ENCODE results near the gene COLQ. TPM values are rescaled to one million over a fixed set of nuclear protein-coding genes. Genes with fewer than 3 reads are reported as not detected.

COLQ gene
- total RNA-seq, 1 donor from 2014 or later = 9.9 TPM

GRCh38 chr3:15449489-15450224 is 71.8 kb downstream of the COLQ start:
- H3K36me3 Mint-ChIP-seq (ENCODE audit: insufficient read depth) = peaks cover 6% of the 10 kb centered on the region
- H3K4me1 Mint-ChIP-seq (ENCODE audit: low read depth) = no peaks in the 10 kb centered on the region
- H3K4me3 Mint-ChIP-seq (ENCODE audit: low read depth) = no peak overlapping the region
- no peaks in the 10 kb centered on the region for H3K27me3 Mint-ChIP-seq
- TF ChIP-seq CTCF (IDR thresholded peaks at IDR 0.05; ENCODE audit: unreplicated experiment) = no peak
- H3K27ac Mint-ChIP-seq = no peak overlapping the region
- no peak for DNase-seq (ENCODE audit: low spot score, unreplicated experiment)
- H3K9me3 Mint-ChIP-seq (ENCODE audit: low read depth) = no peaks in the 10 kb centered on the region

- Mint-ChIP-seq H3K4me3 (ENCODE audit: low read depth) (no peak overlapping the region), H3K36me3 (ENCODE audit: insufficient read depth) (peaks cover 11% of the 10 kb centered on the region), H3K27me3 (no peaks in the 10 kb centered on the region), H3K27ac (no peak overlapping the region), H3K9me3 (ENCODE audit: low read depth) (no peaks in the 10 kb centered on the region), H3K4me1 (ENCODE audit: low read depth) (no peaks in the 10 kb centered on the region)
- no peak for DNase-seq (ENCODE audit: low spot score, unreplicated experiment)
- no peak for TF ChIP-seq CTCF (IDR thresholded peaks at IDR 0.05; ENCODE audit: unreplicated experiment)
Measured at GRCh38 chr3:15443826-15444524, 77.5 kb downstream of the COLQ start.

GRCh38 chr3:15440891-15441290 is 80.6 kb downstream of the COLQ start:
- no peak for DNase-seq (ENCODE audit: low spot score, unreplicated experiment)
- TF ChIP-seq CTCF (IDR thresholded peaks at IDR 0.05; ENCODE audit: unreplicated experiment) = no peak
- no peaks in the 10 kb centered on the region for H3K9me3 Mint-ChIP-seq (ENCODE audit: low read depth)
- no peaks in the 10 kb centered on the region for H3K4me1 Mint-ChIP-seq (ENCODE audit: low read depth)
- no peaks in the 10 kb centered on the region for H3K27me3 Mint-ChIP-seq
- no peak overlapping the region for H3K27ac Mint-ChIP-seq
- no peak overlapping the region for H3K4me3 Mint-ChIP-seq (ENCODE audit: low read depth)
- peaks cover 17% of the 10 kb centered on the region for H3K36me3 Mint-ChIP-seq (ENCODE audit: insufficient read depth)

- H3K27ac Mint-ChIP-seq = no peak overlapping the region
- no peaks in the 10 kb centered on the region for H3K9me3 Mint-ChIP-seq (ENCODE audit: low read depth)
- TF ChIP-seq CTCF (IDR thresholded peaks at IDR 0.05; ENCODE audit: unreplicated experiment) = no peak
- H3K36me3 Mint-ChIP-seq (ENCODE audit: insufficient read depth) = peaks cover 17% of the 10 kb centered on the region
- DNase-seq (ENCODE audit: low spot score, unreplicated experiment) = no peak
- H3K4me3 Mint-ChIP-seq (ENCODE audit: low read depth) = no peak overlapping the region
- no peaks in the 10 kb centered on the region for H3K4me1 Mint-ChIP-seq (ENCODE audit: low read depth)
- H3K27me3 Mint-ChIP-seq = no peaks in the 10 kb centered on the region
Measured at GRCh38 chr3:15439476-15439875, 82.0 kb downstream of the COLQ start.

GRCh38 chr3:15438983-15439382 is 82.5 kb downstream of the COLQ start:
- TF ChIP-seq CTCF (IDR thresholded peaks at IDR 0.05; ENCODE audit: unreplicated experiment) = no peak
- Mint-ChIP-seq H3K9me3 (ENCODE audit: low read depth) (no peaks in the 10 kb centered on the region), H3K4me1 (ENCODE audit: low read depth) (no peaks in the 10 kb centered on the region), H3K27ac (no peak overlapping the region), H3K27me3 (no peaks in the 10 kb centered on the region), H3K4me3 (ENCODE audit: low read depth) (no peak overlapping the region), H3K36me3 (ENCODE audit: insufficient read depth) (peaks cover 20% of the 10 kb centered on the region)
- no peak for DNase-seq (ENCODE audit: low spot score, unreplicated experiment)

All from progenitor cell of endocrine pancreas (in vitro differentiated cells).